SK-N-SH treated with all-trans-retinoic acid at 6 μM for 48 hours (cell line): ENCODE results near the gene TCEA3.

Experiments
- ATAC-seq: fragments of 200-7000 bp; cut with Tn5 transposase; 3 replicates; pipeline ENCODE4 v1.9.1; 2020; ENCODE audit warnings: mild to moderate bottlenecking, moderate library complexity
- ARNTL ChIP-seq: fragments of 450-650 bp; formaldehyde crosslinking; IDR thresholded peaks from 2 replicates; pipeline ENCODE4 v1.5.0; 2020; ENCODE audit warnings: low read depth, mild to moderate bottlenecking, moderate library complexity, borderline replicate concordance
- BACH2 ChIP-seq: fragments of 250-450 bp; sonication (Bioruptor Pico); IDR thresholded peaks from 2 replicates; pipeline ENCODE4 v1.9.0; 2021; ENCODE audit warnings: mild to moderate bottlenecking, borderline replicate concordance
- CREB5 ChIP-seq: fragments of 250-450 bp; sonication (Bioruptor Pico); IDR thresholded peaks from 2 replicates; pipeline ENCODE4 v1.5.1; 2020; ENCODE audit warnings: low read depth, mild to moderate bottlenecking, moderate library complexity
- CSDC2 ChIP-seq: fragments of 250-450 bp; sonication (Bioruptor Pico); IDR thresholded peaks from 2 replicates; pipeline ENCODE4 v1.5.0; 2020; ENCODE audit warnings: mild to moderate bottlenecking, moderate library complexity
- CSRNP3 ChIP-seq: fragments of 250-450 bp; sonication (Bioruptor Pico); IDR thresholded peaks from 2 replicates; pipeline ENCODE4 v1.5.1; 2021; ENCODE audit warnings: mild to moderate bottlenecking, moderate library complexity
- ESRRG ChIP-seq: fragments of 250-450 bp; sonication (Bioruptor Pico); IDR thresholded peaks from 2 replicates; pipeline ENCODE4 v1.6.1; 2021; ENCODE audit warnings: mild to moderate bottlenecking
- GLIS3 ChIP-seq: fragments of 250-450 bp; sonication (Bioruptor Pico); IDR thresholded peaks from 2 replicates; pipeline ENCODE4 v1.5.0; 2020; ENCODE audit warnings: mild to moderate bottlenecking, moderate library complexity
- ISL1 ChIP-seq: fragments of 250-450 bp; sonication (Bioruptor Pico); IDR thresholded peaks from 2 replicates; pipeline ENCODE4 v2.1.2; 2022; ENCODE audit warnings: mild to moderate bottlenecking, moderate library complexity
- OSR1 ChIP-seq: fragments of 250-450 bp; sonication (Bioruptor Pico); IDR thresholded peaks from 2 replicates; pipeline ENCODE4 v1.8.0; 2022; ENCODE audit warnings: moderate library complexity, mild to moderate bottlenecking, inconsistent platforms
- PATZ1 ChIP-seq: fragments of 250-450 bp; sonication (Bioruptor Pico); IDR thresholded peaks from 2 replicates; pipeline ENCODE4 v1.8.0; 2020; ENCODE audit warnings: mild to moderate bottlenecking, moderate library complexity, borderline replicate concordance
- PPARA ChIP-seq: fragments of 250-450 bp; sonication (Bioruptor Pico); IDR thresholded peaks from 2 replicates; pipeline ENCODE4 v1.5.0; 2020; ENCODE audit warnings: mild to moderate bottlenecking, borderline replicate concordance
- RARB ChIP-seq: fragments of 250-450 bp; sonication (Bioruptor Pico); IDR thresholded peaks from 2 replicates; pipeline ENCODE4 v1.8.0; 2021; ENCODE audit warnings: mild to moderate bottlenecking, moderate library complexity
- SNAI2 ChIP-seq: fragments of 250-450 bp; sonication (Bioruptor Pico); IDR thresholded peaks from 2 replicates; pipeline ENCODE4 v1.5.0; 2020; ENCODE audit warnings: mild to moderate bottlenecking, moderate library complexity
- TCF4 ChIP-seq: fragments of 250-450 bp; sonication (Bioruptor Pico); IDR thresholded peaks from 2 replicates; pipeline ENCODE4 v1.8.0; 2021; ENCODE audit warnings: mild to moderate bottlenecking, moderate library complexity, borderline replicate concordance
- TOX ChIP-seq: fragments of 250-450 bp; sonication (Bioruptor Pico); IDR thresholded peaks from 2 replicates; pipeline ENCODE4 v1.8.0; 2021; ENCODE audit warnings: mild to moderate bottlenecking, moderate library complexity, borderline replicate concordance
- TSHZ2 ChIP-seq: fragments of 250-450 bp; sonication (Bioruptor Pico); IDR thresholded peaks from 2 replicates; pipeline ENCODE4 v1.5.0; 2020; ENCODE audit warnings: mild to moderate bottlenecking, moderate library complexity
- ZC3H10 ChIP-seq: fragments of 250-450 bp; sonication (Bioruptor Pico); IDR thresholded peaks from 2 replicates; pipeline ENCODE4 v1.5.1; 2021; ENCODE audit warnings: mild to moderate bottlenecking, moderate library complexity
- ZFP30 ChIP-seq: fragments of 450-650 bp; formaldehyde crosslinking; IDR thresholded peaks from 2 replicates; pipeline ENCODE4 v1.5.0; 2022; ENCODE audit warnings: mild to moderate bottlenecking, moderate library complexity
- ZNF565 ChIP-seq: fragments of 450-650 bp; formaldehyde crosslinking; conservative IDR thresholded peaks from 2 replicates; pipeline ENCODE4 v1.5.0; 2020; ENCODE audit warnings: low read depth, mild to moderate bottlenecking, moderate library complexity
- ZNF70 ChIP-seq: fragments of 450-650 bp; formaldehyde crosslinking; IDR thresholded peaks from 2 replicates; pipeline ENCODE4 v1.5.0; 2020; ENCODE audit warnings: mild to moderate bottlenecking, moderate library complexity

Gene TCEA3

GRCh38 chr1:23384312-23385058, 40.1 kb downstream of the TCEA3 start:
- TF ChIP-seq CSDC2 (CRISPR knock-in tag) (no peak), PPARA (CRISPR knock-in tag) (no peak), ZC3H10 (CRISPR knock-in tag) (no peak), ARNTL (no peak), ZNF70 (CRISPR knock-in tag) (no peak), ZNF565 (CRISPR knock-in tag) (no peak), BACH2 (CRISPR knock-in tag) (no peak), GLIS3 (CRISPR knock-in tag) (no peak), TOX (CRISPR knock-in tag) (no peak), CREB5 (CRISPR knock-in tag) (no peak), TCF4 (CRISPR knock-in tag) (no peak), SNAI2 (CRISPR knock-in tag) (no peak), TSHZ2 (CRISPR knock-in tag) (no peak), ESRRG (CRISPR knock-in tag) (no peak), CSRNP3 (CRISPR knock-in tag) (no peak), PATZ1 (no peak), ISL1 (no peak), ZFP30 (CRISPR knock-in tag) (no peak)
- peak; percentile 74 for ATAC-seq

- peak; percentile 27; the same call in 1 of the 3 replicates for ATAC-seq
- TF ChIP-seq TSHZ2 (CRISPR knock-in tag) (no peak), RARB (CRISPR knock-in tag) (no peak), OSR1 (CRISPR knock-in tag) (no peak), CSDC2 (CRISPR knock-in tag) (no peak), TCF4 (CRISPR knock-in tag) (no peak), ESRRG (CRISPR knock-in tag) (no peak), ISL1 (no peak), ZNF70 (CRISPR knock-in tag) (no peak), ZNF565 (CRISPR knock-in tag) (no peak)
These were observed 40.8 kb downstream of the TCEA3 start for GRCh38 chr1:23383577-23384311.
